ENCODE results near the gene LSM11. TPM values are rescaled to one million over a fixed set of nuclear protein-coding genes. Genes with fewer than 3 reads are reported as not detected.

LSM11 gene
- polyA plus RNA-seq, 1 donor from 2014 or later, result 30.6 TPM

DNA sequence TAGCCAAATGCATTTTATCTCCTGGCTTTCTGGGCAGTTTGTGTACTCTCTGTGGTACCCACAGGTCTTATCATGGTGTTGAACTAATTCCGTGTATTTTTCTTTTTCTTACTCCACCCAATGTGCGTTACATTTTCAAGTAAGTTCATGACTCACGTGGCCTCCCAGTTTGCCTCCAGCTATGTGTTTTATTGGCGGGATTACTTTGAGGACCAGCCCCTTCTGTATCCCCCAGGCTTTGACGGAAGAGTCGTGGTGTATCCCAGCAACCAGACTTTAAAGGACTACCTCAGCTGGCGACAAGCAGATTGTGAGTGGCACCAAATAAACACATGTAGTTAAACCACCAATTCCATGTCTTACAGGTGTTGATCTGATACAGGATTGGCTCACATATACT, 9.1 kb upstream of the LSM11 start:
- Histone ChIP-seq H3K4me3 (ENCODE audit: low read length) (no peak overlapping the region), H3K9me2 (ENCODE audit: insufficient read depth, low read length) (no peaks in the 10 kb centered on the region), H2AFZ (ENCODE audit: low read depth, low read length) (no peak overlapping the region), H3K36me3 (ENCODE audit: insufficient read depth, low read length) (no peaks in the 10 kb centered on the region), H3F3A (ENCODE audit: insufficient read depth, low read length, poor library complexity, severe bottlenecking) (no peaks in the 10 kb centered on the region), H3K27me3 (ENCODE audit: insufficient read depth, low read depth, low read length) (no peaks in the 10 kb centered on the region), H3K79me2 (replicated peaks; ENCODE audit: insufficient read depth, low read length) (peaks cover 3% of the 10 kb centered on the region), H3K27ac (ENCODE audit: low read length) (no peak overlapping the region), H3K9ac (ENCODE audit: low read length) (no peak overlapping the region), H3K4me2 (ENCODE audit: low read length) (no peak overlapping the region), H4K20me1 (ENCODE audit: insufficient read depth) (no peaks in the 10 kb centered on the region), H3K9me3 (ENCODE audit: low read length) (no peaks in the 10 kb centered on the region)
- TF ChIP-seq MXI1 (conservative IDR thresholded peaks at IDR 0.05; ENCODE audit: poor library complexity, severe bottlenecking), result no peak
- TF ChIP-seq, protein P1, sequence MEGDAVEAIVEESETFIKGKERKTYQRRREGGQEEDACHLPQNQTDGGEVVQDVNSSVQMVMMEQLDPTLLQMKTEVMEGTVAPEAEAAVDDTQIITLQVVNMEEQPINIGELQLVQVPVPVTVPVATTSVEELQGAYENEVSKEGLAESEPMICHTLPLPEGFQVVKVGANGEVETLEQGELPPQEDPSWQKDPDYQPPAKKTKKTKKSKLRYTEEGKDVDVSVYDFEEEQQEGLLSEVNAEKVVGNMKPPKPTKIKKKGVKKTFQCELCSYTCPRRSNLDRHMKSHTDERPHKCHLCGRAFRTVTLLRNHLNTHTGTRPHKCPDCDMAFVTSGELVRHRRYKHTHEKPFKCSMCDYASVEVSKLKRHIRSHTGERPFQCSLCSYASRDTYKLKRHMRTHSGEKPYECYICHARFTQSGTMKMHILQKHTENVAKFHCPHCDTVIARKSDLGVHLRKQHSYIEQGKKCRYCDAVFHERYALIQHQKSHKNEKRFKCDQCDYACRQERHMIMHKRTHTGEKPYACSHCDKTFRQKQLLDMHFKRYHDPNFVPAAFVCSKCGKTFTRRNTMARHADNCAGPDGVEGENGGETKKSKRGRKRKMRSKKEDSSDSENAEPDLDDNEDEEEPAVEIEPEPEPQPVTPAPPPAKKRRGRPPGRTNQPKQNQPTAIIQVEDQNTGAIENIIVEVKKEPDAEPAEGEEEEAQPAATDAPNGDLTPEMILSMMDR (IDR thresholded peaks at IDR 0.05; ENCODE audit: poor library complexity, severe bottlenecking), result no peak
- TF ChIP-seq RAD21 (conservative IDR thresholded peaks at IDR 0.05), result no peak
- no peak for TF ChIP-seq SMC3 (conservative IDR thresholded peaks at IDR 0.05; ENCODE audit: poor library complexity)
- no peak for TF ChIP-seq POLR2AphosphoS5 (IDR thresholded peaks at IDR 0.05)
- no peak for TF ChIP-seq EZH2 (IDR thresholded peaks at IDR 0.05; ENCODE audit: borderline replicate concordance, insufficient read depth, low read length, poor library complexity, severe bottlenecking)
- no peak for TF ChIP-seq TAF1 (IDR thresholded peaks at IDR 0.05; ENCODE audit: low read depth)
- TF ChIP-seq EP300 (conservative IDR thresholded peaks at IDR 0.05; ENCODE audit: poor library complexity, severe bottlenecking), result no peak
- TF ChIP-seq, protein P2, sequence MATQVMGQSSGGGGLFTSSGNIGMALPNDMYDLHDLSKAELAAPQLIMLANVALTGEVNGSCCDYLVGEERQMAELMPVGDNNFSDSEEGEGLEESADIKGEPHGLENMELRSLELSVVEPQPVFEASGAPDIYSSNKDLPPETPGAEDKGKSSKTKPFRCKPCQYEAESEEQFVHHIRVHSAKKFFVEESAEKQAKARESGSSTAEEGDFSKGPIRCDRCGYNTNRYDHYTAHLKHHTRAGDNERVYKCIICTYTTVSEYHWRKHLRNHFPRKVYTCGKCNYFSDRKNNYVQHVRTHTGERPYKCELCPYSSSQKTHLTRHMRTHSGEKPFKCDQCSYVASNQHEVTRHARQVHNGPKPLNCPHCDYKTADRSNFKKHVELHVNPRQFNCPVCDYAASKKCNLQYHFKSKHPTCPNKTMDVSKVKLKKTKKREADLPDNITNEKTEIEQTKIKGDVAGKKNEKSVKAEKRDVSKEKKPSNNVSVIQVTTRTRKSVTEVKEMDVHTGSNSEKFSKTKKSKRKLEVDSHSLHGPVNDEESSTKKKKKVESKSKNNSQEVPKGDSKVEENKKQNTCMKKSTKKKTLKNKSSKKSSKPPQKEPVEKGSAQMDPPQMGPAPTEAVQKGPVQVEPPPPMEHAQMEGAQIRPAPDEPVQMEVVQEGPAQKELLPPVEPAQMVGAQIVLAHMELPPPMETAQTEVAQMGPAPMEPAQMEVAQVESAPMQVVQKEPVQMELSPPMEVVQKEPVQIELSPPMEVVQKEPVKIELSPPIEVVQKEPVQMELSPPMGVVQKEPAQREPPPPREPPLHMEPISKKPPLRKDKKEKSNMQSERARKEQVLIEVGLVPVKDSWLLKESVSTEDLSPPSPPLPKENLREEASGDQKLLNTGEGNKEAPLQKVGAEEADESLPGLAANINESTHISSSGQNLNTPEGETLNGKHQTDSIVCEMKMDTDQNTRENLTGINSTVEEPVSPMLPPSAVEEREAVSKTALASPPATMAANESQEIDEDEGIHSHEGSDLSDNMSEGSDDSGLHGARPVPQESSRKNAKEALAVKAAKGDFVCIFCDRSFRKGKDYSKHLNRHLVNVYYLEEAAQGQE (IDR thresholded peaks at IDR 0.05; ENCODE audit: borderline replicate concordance), result no peak

DNA sequence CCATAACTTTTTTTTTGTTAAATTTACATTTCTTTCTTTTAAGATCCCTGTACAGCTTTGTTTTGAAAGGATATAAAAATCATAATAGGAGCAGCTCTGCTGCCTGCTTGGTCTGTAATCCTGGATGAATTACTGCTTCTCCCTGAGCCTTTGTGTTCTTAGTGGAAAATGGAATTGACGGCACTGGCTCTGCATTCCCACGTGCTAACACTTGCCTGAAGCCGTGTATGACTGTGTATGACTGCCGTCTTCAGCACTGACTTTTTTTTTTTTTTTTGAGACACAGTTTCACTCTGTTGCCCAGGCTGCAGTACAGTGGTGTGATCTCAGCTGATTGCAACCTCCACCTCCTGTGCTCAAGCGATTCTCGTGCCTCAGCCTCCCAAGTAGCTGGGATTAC, 7.5 kb upstream of the LSM11 start:
- no peak for TF ChIP-seq EP300 (conservative IDR thresholded peaks at IDR 0.05; ENCODE audit: poor library complexity, severe bottlenecking)
- no peak for TF ChIP-seq RAD21 (conservative IDR thresholded peaks at IDR 0.05)
- TF ChIP-seq POLR2AphosphoS5 (IDR thresholded peaks at IDR 0.05), result no peak
- TF ChIP-seq, protein P1 (IDR thresholded peaks at IDR 0.05; ENCODE audit: poor library complexity, severe bottlenecking), result no peak
- TF ChIP-seq MXI1 (conservative IDR thresholded peaks at IDR 0.05; ENCODE audit: poor library complexity, severe bottlenecking), result no peak
- no peak for TF ChIP-seq SMC3 (conservative IDR thresholded peaks at IDR 0.05; ENCODE audit: poor library complexity)
- TF ChIP-seq, protein P2 (IDR thresholded peaks at IDR 0.05; ENCODE audit: borderline replicate concordance), result no peak
- Histone ChIP-seq H3K9ac (ENCODE audit: low read length) (no peak overlapping the region), H3K4me2 (ENCODE audit: low read length) (no peak overlapping the region), H4K20me1 (ENCODE audit: insufficient read depth) (no peaks in the 10 kb centered on the region), H3K36me3 (ENCODE audit: insufficient read depth, low read length) (no peaks in the 10 kb centered on the region), H3F3A (ENCODE audit: insufficient read depth, low read length, poor library complexity, severe bottlenecking) (no peaks in the 10 kb centered on the region), H3K27ac (ENCODE audit: low read length) (no peak overlapping the region), H3K79me2 (replicated peaks; ENCODE audit: insufficient read depth, low read length) (peaks cover 3% of the 10 kb centered on the region), H3K4me3 (ENCODE audit: low read length) (no peak overlapping the region), H3K27me3 (ENCODE audit: insufficient read depth, low read depth, low read length) (no peaks in the 10 kb centered on the region), H2AFZ (ENCODE audit: low read depth, low read length) (no peak overlapping the region), H3K9me2 (ENCODE audit: insufficient read depth, low read length) (no peaks in the 10 kb centered on the region), H3K9me3 (ENCODE audit: low read length) (no peaks in the 10 kb centered on the region)
